Fibroblast of villous mesenchyme (primary cell): ENCODE data around the gene PUM1. TPM values are rescaled to one million over a fixed set of nuclear protein-coding genes. Genes with fewer than 3 reads are reported as not detected.
A peak's percentile ranks its signal among the peaks of the same experiment; 100 is the strongest.
"Not testable (repeated sequence)": the region's sequence is repeated elsewhere in the genome, so short reads cannot be mapped to it uniquely, and the experiment has no call there.

Experiments
- DNase-seq: peaks from one replicate; pipeline ENCODE4 v3.0.0-alpha.2; 2010; ENCODE audit warnings: low read depth
- H3K4me3 ChIP-seq: 2 replicates; pipeline ENCODE4 v1.5.1; 2011; ENCODE audit warnings: low read depth, mild to moderate bottlenecking, low read length
- CTCF ChIP-seq: IDR thresholded peaks from 2 replicates; pipeline ENCODE4 v1.5.1; 2012; ENCODE audit warnings: low read depth, mild to moderate bottlenecking, low read length; ENCODE audit not compliant: insufficient read depth
- total RNA-seq: library from RNA; depleted of rRNA; stranded (reverse); fragments of >200 nt; gene quantifications from 2 replicates; pipeline ENCODE4 v1.2.3, GENCODE V29; 2012

Gene PUM1
- total RNA-seq, 1 donor, result 81.6 TPM

- no peak for DNase-seq
- H3K4me3 ChIP-seq, result no peak overlapping the region
- no peak for TF ChIP-seq CTCF
These were observed 118.3 kb downstream of the PUM1 start for GRCh38 chr1:30947212-30947611.

GRCh38 chr1:30942326-30942963, 123.1 kb downstream of the PUM1 start:
- DNase-seq, result no peak
- no peak for TF ChIP-seq CTCF
- H3K4me3 ChIP-seq, result no peak overlapping the region

- no peak overlapping the region for H3K4me3 ChIP-seq
- no peak for DNase-seq
- TF ChIP-seq CTCF, result no peak
These were observed 125.0 kb downstream of the PUM1 start for GRCh38 chr1:30940541-30940940.

GRCh38 chr1:30936541-30937171, 128.9 kb downstream of the PUM1 start:
- DNase-seq, result no peak
- no peak overlapping the region for H3K4me3 ChIP-seq
- TF ChIP-seq CTCF, result no peak

- H3K4me3 ChIP-seq, DNase-seq: not testable (repeated sequence)
These were observed 129.8 kb downstream of the PUM1 start for GRCh38 chr1:30935758-30936157.

GRCh38 chr1:30934613-30935012, 130.9 kb downstream of the PUM1 start:
- no peak overlapping the region for H3K4me3 ChIP-seq
- no peak for DNase-seq
- TF ChIP-seq CTCF, result no peak

- no peak for TF ChIP-seq CTCF
- peak; percentile 37 for DNase-seq
- H3K4me3 ChIP-seq, result no peak overlapping the region
These were observed 131.7 kb downstream of the PUM1 start for GRCh38 chr1:30933874-30934252.
